Measurements from ENCODE around the gene PTEN. TPM values are rescaled to one million over a fixed set of nuclear protein-coding genes. Genes with fewer than 3 reads are reported as not detected.

PTEN gene
- total RNA-seq, 2 experiments from 2014 or later: 79.8 to 86.0 TPM

- DNase-seq (no peak), ATAC-seq (ENCODE audit: poor library complexity) (no peak)
- CTCF ChIA-PET: interaction anchor here (1.2 kb wide), 1 partner anchor 17 kb away, joined by 3 read pairs; no protein-coding TSS in a partner anchor
- Mint-ChIP-seq H3K27ac (no peak overlapping the region), H3K4me3 (no peak overlapping the region), H3K27me3 (no peaks in the 10 kb centered on the region), H3K9me3 (peaks cover 2% of the 10 kb centered on the region), H3K4me1 (ENCODE audit: low read depth) (peaks cover 65% of the 10 kb centered on the region), H3K36me3 (ENCODE audit: low read depth) (peaks cover 80% of the 10 kb centered on the region)
- POLR2A ChIA-PET: interaction anchor here (1.1 to 1.7 kb wide), 3 partner anchors 10 to 19 kb away, joined by 3 to 5 read pairs (median 3); partner anchors contain the start of gene PTEN
- peaks cover 0 to 14% of the 10 kb centered on the region in 2 experiments for H3K9me3 ChIP-seq (ENCODE audit: control insufficient read depth in 1 of 2, insufficient read depth in 1 of 2, low read length in 2 of 2)
- no peaks in the 10 kb centered on the region for H3K27me3 ChIP-seq (ENCODE audit: control insufficient read depth in 1 of 2, insufficient read depth in 2 of 2, low read length in 2 of 2)
- peaks cover 34% of the 10 kb centered on the region for H3K36me3 ChIP-seq (ENCODE audit: insufficient read depth, low read length)
- no peak for TF ChIP-seq CTCF (IDR thresholded peaks at IDR 0.05)
- peaks cover 4% of the 10 kb centered on the region for H3K4me1 ChIP-seq (ENCODE audit: insufficient read depth, low read length)
- intact Hi-C loops (cut with DNase I, micrococcal nuclease): loop anchor here in 1 of 2 experiments (5.0 kb wide), 1 partner anchor 35 kb away; no protein-coding TSS in a partner anchor
- no peak overlapping the region for H3K4me3 ChIP-seq (ENCODE audit: low read length)
- H3K27ac ChIP-seq (ENCODE audit: low read depth in 1 of 2, low read length in 2 of 2): no peak overlapping the region
Measured at GRCh38 chr10:87882555-87883294, 19.3 kb downstream of the PTEN start.

- Histone ChIP-seq H3K27me3 (ENCODE audit: control insufficient read depth in 1 of 2, insufficient read depth in 2 of 2, low read length in 2 of 2) (no peaks in the 10 kb centered on the region), H3K36me3 (ENCODE audit: insufficient read depth, low read length) (peaks cover 34% of the 10 kb centered on the region), H3K9me3 (ENCODE audit: control insufficient read depth in 1 of 2, insufficient read depth in 1 of 2, low read length in 2 of 2) (peaks cover 0 to 14% of the 10 kb centered on the region in 2 experiments), H3K4me1 (ENCODE audit: insufficient read depth, low read length) (peaks cover 10% of the 10 kb centered on the region), H3K27ac (ENCODE audit: low read depth in 1 of 2, low read length in 2 of 2) (no peak overlapping the region), H3K4me3 (ENCODE audit: low read length) (no peak overlapping the region)
- TF ChIP-seq CTCF (IDR thresholded peaks at IDR 0.05): no peak
- Mint-ChIP-seq H3K27me3 (no peaks in the 10 kb centered on the region), H3K36me3 (ENCODE audit: low read depth) (peaks cover 75% of the 10 kb centered on the region), H3K4me1 (ENCODE audit: low read depth) (peaks cover 66% of the 10 kb centered on the region), H3K27ac (no peak overlapping the region), H3K9me3 (peaks cover 2% of the 10 kb centered on the region), H3K4me3 (no peak overlapping the region)
- no peak for DNase-seq
- no peak for ATAC-seq (ENCODE audit: poor library complexity)
- intact Hi-C loops (cut with DNase I, micrococcal nuclease): no loop called here
- ChIA-PET CTCF (no interaction called here), POLR2A (no interaction called here)
Measured at GRCh38 chr10:87886635-87887034, 23.2 kb downstream of the PTEN start.

- Mint-ChIP-seq H3K27ac (no peak overlapping the region), H3K27me3 (no peaks in the 10 kb centered on the region), H3K9me3 (peaks cover 2% of the 10 kb centered on the region), H3K4me1 (ENCODE audit: low read depth) (peaks cover 65% of the 10 kb centered on the region), H3K4me3 (no peak overlapping the region), H3K36me3 (ENCODE audit: low read depth) (peaks cover 71% of the 10 kb centered on the region)
- Histone ChIP-seq H3K27ac (ENCODE audit: low read depth in 1 of 2, low read length in 2 of 2) (no peak overlapping the region), H3K9me3 (ENCODE audit: control insufficient read depth in 1 of 2, insufficient read depth in 1 of 2, low read length in 2 of 2) (peaks cover 0 to 14% of the 10 kb centered on the region in 2 experiments), H3K27me3 (ENCODE audit: control insufficient read depth in 1 of 2, insufficient read depth in 2 of 2, low read length in 2 of 2) (no peaks in the 10 kb centered on the region), H3K4me1 (ENCODE audit: insufficient read depth, low read length) (peaks cover 11% of the 10 kb centered on the region), H3K36me3 (ENCODE audit: insufficient read depth, low read length) (peaks cover 34% of the 10 kb centered on the region), H3K4me3 (ENCODE audit: low read length) (no peak overlapping the region)
- POLR2A ChIA-PET: no interaction called here
- no peak for TF ChIP-seq CTCF (IDR thresholded peaks at IDR 0.05)
- intact Hi-C loops (cut with DNase I, micrococcal nuclease): no loop called here
- ATAC-seq (ENCODE audit: poor library complexity) (no peak), DNase-seq (no peak)
- CTCF ChIA-PET: no interaction called here
Measured at GRCh38 chr10:87887146-87887545, 23.7 kb downstream of the PTEN start.

Measured in CD4-positive, alpha-beta T cell (primary cell).